GM21447 (cell line): ENCODE results near the gene DLGAP1.

Experiments used
- ATAC-seq: cut with Tn5 transposase; IDR thresholded peaks from one replicate; pipeline ENCODE4 v1.9.1; 2021; ENCODE audit not compliant: unreplicated experiment

DLGAP1 gene

DNA sequence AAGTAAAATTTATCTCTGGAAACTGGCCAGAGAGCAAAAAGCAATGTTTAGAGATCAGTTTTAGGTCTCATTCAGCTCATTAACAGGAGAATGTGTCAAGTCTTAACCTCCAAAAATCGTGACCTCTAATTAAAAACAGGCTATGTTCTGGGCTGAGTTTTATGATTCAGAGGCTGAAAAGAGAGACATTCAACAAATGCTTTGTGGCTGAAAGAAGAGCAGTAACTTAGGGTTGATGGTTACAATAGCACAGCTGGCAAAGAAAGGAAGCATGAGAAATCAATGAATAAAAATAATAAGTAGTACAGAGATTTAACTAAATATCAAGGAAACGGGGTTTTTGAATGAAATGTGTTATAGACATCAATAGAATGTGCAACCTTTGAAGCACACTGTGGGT, 992.1 kb downstream of the DLGAP1 start:
- no peak for ATAC-seq

DNA sequence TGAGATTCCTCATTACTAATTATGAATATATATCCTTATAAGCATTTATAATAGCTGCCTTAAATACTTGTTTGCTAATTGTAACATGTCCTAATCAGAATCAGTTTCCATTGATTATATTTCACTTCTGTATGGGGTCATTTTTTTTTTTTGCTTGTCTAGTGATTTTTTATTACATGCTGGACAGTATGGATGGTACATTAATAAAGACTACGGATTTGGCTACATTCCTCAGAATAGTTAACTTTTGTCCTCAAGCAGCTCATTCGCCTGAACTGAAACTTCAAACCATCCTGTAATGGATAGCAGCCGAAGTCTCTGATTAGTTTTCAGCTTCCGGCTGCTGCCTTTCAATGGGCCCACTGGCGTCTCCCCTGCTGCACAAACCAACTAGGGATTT, 993.4 kb downstream of the DLGAP1 start:
- ATAC-seq, result no peak

DNA sequence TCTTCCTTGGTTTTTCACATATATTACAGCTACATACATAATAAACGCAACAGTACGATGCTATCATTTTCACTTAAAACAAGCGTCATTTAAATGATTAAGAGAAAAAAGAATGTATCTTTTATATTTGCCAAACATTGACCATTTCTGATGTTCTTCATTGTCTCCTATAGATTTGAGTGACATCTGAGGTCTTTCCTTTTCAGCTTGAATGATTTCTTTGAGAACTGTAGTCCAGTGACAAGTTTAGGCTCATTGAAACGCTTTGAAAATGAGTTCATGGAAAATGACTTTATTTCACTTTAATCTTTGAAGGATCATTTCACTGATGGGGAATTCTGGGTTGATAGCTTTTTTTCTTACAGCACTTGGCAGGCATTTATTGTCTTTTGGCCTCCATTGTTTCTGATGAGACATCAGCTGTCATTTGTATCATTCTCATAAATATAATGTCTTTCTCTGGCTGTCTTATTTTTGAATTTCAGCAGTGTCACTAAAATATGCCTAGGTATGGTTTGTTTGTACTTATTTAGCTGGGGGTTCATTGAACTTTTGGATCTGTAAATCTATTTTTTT, 994.2 kb downstream of the DLGAP1 start:
- ATAC-seq, result no peak

DNA sequence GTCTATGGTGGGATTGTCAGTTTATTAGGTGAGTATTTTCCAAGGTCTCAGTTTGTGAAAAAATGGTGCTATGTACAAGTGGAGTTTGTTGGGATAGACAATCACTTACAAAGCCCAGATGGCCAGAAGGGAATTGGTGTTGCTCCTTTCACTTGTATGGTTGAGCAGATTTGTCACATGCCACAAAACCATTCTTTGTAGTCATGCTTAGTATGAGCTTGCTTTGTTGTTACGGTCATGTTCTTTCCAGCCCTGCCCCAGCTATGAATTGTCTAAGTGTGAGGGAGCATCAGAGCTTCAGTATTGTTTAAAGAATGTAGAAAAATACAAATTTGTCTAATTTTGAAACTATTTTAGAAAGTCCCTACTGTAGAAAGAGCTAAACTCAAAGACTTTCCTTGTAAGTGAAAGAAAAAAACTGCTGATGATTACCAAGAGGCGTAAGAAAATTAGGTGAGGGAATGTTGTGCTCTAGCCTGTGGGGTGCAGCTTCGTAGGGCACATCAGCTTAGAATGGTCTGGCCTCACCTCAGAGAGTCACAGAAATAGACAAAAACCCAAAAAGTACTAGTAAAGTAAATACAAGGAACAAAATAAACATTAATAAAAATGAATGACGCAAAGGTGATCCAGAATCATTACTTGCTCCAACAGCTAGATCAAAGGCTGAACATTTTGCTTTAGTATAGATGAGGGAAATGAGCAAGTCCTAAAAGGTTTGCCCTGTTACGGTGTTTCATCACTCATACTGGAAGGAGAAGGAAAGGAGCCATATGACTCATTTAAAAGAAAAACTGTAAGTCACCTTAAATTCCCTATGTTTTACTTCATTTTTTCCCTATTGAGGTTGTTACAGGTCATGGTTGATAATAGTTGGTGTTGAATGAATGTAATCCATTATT, 995.9 kb downstream of the DLGAP1 start:
- no peak for ATAC-seq

DNA sequence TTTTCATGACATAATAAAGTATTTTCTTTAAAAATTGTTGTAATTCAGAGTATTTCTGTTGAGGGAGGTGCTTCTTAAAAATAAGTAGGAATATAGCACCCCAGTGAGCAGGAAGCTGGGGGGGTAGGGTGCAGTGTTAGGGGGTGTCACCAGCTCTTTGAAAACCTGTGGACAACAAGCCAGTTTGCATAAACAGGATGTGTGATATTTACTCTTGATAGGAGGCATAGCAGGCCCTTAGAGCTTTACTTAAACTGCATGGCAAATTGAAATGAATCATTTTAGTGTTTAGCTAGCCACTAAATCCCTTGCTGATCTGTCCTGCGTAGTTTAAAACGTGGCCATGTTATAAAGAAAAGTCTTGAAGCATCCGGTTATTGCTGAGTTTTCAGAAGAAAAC, 996.7 kb downstream of the DLGAP1 start:
- ATAC-seq, result no peak

DNA sequence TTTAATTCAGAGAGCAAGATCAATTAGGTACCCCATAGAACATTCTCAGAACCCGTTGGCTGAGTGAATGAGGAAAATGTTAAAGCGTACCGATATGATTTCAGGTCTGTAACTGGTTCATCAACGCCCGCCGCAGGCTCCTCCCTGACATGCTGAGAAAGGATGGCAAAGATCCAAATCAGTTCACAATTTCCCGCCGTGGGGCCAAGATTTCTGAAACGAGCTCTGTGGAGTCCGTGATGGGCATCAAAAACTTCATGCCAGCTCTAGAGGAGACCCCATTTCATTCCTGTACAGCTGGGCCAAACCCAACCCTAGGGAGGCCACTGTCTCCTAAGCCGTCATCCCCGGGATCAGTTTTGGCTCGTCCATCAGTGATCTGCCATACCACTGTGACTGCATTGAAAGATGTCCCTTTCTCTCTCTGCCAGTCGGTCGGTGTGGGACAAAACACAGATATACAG, 997.8 kb downstream of the DLGAP1 start:
- ATAC-seq, result no peak

DNA sequence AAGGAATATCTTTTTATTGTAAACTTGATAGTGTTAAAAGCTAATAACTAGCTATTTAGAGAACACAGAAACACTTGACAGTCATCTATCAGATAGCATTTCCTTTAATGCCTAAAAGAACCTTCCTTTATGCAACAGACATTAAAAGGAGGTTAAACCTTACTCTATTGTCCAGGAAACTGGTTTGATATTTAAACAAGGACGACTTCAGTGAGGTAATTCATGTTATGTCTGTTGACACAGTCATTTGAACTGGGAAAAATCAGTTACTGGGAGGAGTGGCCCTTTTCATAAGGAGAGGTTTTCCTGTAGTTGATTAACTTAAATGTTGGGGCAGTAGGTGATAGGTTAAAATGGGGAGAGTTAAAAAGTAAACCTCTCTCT, 998.4 kb downstream of the DLGAP1 start:
- ATAC-seq, result no peak

DNA sequence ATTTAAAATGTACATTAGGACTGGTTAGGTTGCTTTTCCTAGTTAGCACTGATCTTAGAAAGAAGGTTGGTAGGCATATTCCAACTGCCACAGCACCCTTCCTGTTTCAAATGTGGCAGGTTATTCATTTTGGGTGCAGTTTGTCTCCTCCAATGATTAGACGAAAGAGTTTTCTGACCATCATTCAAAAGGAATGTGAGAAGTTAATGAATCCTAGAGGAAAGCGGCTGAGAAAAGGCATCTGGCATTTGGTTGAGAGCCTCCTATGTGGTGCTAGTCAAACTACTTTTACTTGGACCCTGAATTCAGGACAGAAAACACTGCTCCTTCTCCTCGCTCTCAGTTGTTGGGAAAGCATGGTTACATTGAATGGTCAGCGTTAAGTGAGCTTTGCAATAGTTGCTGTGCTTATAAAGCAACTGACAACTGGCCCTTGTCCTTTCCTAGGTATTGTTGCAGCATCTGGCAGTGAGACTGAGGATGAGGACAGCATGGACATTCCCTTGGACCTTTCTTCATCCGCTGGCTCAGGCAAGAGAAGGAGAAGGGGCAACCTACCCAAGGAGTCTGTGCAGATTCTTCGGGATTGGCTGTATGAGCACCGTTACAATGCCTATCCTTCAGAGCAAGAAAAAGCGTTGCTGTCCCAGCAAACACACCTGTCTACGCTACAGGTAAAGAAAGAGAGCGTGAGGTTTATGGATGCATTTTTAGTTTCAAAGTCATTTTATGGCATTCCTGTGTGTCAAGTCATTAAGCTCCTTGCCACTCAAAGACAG, 999.0 kb downstream of the DLGAP1 start:
- ATAC-seq, result no peak

DNA sequence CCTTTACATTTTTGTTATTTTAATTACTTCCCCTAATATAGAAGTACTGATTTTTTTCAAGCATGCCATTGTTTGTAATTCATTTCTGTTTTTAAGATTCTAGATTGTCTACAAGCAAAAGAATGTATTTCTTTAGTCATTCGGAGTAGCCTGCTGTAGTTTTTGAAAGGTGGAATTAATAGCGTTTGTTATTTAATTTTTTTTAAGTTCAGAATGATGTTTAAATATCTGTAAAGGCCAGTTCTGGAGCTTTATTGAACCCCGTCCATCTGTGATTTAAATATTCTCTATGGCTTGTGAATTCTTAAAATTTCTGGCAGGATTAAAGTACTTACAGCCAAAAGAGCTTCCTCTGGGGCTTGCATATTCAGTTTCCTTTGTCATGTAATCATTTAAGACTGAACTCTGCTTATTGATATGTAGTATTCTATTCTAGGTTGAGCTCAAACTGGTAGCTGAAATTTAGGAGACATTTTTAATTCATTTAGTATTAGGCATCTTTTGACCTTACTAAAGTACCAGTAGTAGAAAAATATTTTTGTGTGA, 999.9 kb downstream of the DLGAP1 start:
- no peak for ATAC-seq

DNA sequence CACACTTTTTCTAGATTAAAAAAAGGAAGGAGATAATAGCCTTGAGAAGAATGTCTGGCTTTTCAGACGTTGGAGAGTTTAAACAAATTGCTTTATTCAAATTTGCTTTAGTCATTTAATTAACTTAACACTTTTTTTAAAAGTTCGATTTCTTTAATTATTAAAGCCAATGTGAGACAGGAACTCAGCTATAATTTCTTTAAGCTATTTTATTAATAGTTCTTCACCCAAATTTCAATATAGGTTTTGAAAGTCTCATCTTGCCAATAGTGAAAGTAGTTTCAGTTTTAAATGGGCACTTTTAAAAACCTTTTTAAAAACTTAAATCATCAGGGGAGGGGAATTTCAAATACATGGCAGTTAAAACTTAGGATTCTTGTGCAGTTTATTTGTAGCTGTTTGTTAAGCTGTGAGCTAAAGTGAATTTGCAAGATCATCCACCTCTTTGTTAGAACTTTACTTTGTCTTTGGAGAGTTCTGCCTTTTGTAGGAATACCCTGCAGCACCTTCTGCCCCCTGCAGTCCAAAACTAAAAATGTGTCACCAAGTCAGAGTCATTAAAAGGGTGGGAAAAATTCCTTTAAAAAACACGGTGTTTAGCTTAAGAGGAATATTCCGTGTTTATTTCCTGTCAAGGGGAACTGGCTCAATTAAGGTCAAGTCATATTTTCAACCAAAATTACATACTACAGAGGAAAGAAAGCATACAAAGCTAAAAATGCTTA, 1000.6 kb downstream of the DLGAP1 start:
- ATAC-seq, result no peak

DNA sequence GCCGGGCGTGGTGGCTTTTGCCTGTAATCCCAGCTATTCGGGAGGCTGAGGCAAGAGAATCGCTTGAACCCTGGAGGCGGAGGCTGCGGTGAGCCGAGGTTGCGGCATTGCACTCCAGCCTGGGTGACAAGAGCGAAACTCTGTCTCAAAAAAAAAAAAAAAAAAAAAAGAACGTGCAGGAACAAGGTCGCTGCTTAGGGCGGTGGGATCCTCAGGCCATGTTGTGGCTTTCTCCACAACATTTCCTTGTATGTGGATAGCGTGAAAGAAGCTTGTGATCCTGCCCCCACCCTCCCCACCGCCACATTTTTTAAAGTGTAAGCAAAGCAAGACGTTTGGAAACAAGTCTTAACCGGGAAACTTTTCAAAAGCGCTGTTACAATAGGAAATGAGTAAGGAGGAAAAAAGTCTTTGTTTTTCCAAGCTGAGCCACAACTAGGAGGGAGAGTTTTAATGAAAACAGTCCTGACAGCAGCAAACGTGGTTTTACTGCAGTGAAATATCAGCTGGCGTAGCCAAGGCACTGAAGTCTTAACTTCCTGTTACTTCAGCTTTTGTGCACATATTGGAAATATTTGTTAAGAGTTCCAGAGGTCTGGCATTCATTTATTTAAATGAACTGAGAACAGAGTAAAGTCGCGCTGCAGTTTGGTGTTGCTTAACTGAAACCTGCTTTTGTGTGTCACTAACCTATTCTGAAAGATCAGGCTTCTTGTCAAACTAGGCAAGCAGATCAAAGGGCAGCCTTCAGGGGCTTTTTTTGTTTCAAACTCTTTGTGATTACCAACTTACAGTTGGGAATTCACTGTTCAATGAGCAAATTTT, 1001.4 kb downstream of the DLGAP1 start:
- no peak for ATAC-seq

DNA sequence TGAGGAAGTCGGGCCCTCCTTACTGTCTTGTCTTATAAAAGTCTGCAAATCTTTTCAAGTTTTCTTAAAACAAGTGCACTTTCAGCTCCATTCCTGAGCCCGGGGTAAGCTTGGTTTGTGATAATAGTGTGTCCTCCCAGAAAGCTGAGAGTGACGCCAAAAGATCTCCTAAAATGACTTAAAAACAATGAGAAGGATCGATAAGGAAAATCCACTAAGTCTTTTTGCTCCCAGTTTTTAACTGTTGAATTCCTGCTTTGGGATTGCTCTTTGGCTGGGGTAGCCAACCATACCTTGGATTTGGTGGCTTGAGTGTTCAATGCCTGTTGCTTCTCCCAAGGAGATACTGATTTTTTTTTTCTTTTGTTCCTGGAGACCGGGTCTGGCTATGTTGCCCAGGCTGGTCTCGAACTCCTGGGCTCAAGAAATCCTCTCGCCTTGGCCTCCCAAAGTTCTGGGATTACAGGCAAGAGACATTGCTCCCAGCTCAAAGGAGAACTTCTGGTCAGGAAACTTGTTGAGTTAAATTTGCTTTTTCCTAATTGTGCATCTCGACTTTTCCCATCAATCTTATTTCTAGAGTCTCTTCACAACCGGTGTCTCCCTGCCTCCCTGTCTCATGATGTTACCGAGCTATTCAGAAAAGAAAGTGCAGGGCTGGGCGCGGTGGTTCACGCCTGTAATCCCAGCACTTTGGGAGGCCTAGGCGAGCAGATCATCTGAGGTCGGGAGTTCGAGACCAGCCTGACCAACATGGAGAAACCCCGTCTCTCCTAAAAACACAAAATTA, 1002.2 kb downstream of the DLGAP1 start:
- no peak for ATAC-seq

DNA sequence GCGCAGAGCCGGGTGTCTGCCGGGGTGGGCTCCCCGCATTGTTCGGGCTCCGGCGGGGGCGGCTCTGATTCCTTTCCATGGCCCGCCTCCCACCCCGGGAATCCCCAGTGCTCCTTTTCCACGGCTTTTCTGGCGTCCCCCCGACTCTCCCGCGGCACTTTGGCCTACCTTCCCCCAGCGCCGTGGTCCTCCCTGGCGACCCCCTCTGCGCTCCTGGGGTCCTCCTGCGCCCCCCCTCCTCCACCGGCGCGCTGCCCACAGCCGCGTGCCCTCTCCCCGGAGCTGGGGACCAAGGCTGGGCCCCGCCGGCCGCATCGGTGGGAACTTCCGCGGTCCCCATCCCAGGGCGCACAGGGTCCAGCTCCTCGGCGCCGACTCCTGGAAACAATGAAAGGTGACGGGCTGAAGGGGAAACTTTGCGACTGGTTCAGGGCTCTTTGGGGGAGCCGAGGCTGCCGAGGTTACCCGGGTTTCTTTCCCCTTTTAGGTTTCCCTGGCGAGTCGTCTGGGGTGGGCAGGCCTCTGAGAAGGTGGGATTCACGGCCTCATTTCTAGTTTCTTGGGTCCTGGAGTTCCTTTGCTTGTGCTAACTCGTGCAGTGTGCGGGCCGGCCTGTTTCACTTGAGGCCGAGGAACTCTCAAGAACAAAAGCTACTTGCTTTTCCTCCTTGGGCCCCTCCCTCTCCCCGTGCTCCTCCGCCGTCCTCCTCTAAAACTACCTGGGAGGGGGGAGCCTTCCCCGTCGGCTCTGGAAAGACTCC, 1002.9 kb downstream of the DLGAP1 start:
- ATAC-seq, result no peak

DNA sequence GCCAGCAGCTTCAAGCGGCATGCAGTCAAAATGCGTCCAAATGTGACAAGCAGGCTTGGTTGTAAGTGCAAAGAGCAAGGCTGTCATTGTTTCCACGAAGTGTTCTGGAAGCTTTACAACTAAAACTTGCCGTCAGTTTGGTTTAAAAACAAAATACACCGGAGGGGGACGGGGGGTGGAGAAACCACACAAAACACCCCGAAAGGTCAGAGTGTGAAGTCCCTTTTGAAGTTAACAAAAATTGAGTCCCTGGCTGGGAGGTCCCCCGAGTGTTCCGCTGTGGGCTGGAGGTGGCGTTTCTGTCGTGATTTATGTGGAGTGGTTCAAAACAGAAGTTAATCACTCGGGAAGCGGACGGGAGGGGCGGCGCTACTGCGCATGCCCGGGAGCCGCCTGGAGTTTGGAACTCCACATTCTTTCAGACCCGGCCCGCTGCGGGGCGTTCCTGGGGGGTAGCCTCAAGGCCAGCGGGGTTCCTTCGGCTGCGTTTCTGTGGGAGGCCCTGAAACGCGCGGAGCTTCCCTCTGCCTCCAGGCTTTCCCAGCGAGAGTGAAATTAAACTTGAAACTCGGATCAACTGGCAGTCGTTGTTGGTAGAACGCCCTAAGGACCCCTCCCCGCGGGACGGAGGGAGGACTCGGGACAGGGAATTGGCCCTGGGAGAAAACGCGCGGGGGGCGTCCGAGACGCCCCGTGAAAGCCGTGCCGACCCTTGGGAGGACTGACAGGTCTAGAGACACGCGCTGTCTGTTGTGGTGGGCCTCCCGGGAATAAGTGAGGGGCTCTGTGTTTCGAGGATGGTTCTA, 1003.7 kb downstream of the DLGAP1 start:
- ATAC-seq, result no peak

DNA sequence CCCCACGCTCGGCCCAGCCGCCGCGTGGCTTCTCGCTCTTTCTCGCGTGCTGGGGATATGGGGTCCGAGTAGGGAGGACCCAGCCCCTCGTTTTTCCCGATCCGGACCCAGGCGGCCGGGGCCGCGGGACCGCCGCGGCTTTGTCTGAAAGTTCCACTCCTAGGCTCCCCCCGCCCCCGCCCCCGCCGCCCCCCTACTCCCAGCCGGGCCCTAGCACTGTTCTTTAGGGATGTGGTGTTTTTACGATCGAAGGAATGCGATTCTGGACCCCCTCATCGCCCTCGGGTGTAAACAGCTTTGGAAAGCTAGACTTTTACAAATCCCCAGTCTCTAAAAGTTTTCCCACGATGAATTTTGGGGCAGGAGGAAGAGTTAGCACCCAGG, 1004.3 kb downstream of the DLGAP1 start:
- ATAC-seq, result no peak

DNA sequence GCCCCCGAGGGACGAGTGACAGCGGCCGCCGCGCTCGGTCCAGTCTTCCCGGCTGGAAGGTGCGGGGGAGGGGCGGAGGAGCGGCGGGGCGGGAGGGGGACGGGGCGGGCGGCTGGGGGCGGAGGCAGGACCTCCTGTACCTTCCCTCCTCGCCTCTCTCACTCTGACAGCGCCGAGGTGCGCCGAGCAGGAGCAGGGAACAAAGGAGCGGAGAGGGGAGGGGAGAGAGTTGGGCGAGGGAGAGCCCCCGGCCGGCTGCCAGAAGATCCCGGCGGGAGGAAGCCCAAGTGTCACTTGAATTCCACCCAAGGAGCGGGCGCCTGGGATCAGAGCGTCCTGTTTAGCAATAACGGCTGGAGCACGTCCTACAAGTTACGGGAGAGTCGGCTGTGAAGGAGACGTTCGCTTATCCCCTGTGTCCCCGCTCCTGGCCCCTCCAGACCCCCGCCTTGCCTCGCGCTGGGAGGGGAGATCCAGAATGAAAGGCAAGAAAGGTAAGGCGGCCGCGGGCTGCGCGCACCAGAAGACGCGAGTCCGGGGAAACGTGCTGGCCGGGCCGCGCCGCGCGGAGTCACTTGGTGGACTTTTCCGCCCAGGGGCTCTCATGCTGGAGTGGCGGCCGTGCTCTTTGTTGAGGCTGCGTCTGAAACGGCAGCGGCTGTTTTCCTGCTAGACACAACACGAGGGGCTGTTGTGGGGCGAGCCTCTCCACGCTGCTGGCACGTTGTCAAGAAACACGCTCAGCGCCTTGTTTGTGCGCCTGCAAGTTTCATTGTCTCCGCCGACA, 1004.9 kb downstream of the DLGAP1 start, which contains the start of gene TGIF1:
TSS of gene TGIF1 (plus strand) at position 161 of the 787 bp plus-strand sequence. CDS start at position 479, 318 bp downstream.
- ATAC-seq, result no peak

DNA sequence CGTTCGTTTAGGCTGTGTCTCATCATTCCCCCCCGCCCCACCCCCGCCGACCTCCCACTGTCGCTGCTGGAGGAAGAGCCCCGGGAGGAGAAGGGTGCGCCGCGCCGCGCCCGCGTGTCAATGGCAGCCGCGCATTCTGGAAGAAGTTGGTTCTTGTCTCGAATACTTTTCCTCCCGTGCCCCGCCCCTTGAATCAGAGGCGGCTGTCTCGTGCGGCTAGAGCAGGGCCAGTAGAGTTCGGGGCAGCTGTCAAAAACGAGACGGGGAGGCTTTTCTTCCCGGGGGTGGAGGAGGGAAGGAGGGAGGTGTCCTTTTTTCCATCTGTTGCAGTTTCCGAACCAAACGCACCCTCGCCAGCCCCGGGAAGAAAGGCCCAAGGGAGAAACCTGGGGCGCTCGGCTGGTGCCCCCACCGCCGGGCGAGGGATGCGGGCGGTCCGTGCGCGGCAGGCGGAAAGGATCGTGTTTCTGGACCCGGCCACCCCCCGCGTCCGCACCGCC, 1005.5 kb downstream of the DLGAP1 start:
- ATAC-seq, result peak; percentile 3
